B cell (primary cell): ENCODE data around the gene THRB. TPM values are rescaled to one million over a fixed set of nuclear protein-coding genes. Genes with fewer than 3 reads are reported as not detected.

ENCODE experiments used
- ATAC-seq: fragments of 200-7000 bp; cut with Tn5 transposase; one replicate; pipeline ENCODE4 v1.10.0; 2021; ENCODE audit warnings: low read depth, mild to moderate bottlenecking, moderate number of reproducible peaks, moderate library complexity
- CTCF ChIA-PET: fragments of 350-600 bp; sonication (Branson Sonifier 250); formaldehyde crosslinking; loops from one replicate; lab custom pipeline; 2021; ENCODE audit warnings: antibody characterized with exemption, inconsistent platforms; lab: Charles Lee
- POLR2A ChIA-PET: fragments of 350-600 bp; sonication (Branson Sonifier 250); formaldehyde crosslinking; loops from one replicate; lab custom pipeline; 2021; ENCODE audit warnings: antibody characterized with exemption; lab: Charles Lee
- DNase-seq: peaks from one replicate; pipeline ENCODE4 v3.0.0; 2013
- H2AFZ ChIP-seq: 2 replicates; pipeline ENCODE4 v1.6.1; 2012; ENCODE audit warnings: mild to moderate bottlenecking, low read depth, low read length; ENCODE audit not compliant: insufficient read depth, poor library complexity, severe bottlenecking
- H3K27ac ChIP-seq, 2 donors: 1 replicate in 1 of 2; 2 replicates in 1 of 2; pipeline ENCODE4 v1.5.1; 2012 to 2013; ENCODE audit warnings: low read length in 2 of 2, mild to moderate bottlenecking in 2 of 2, moderate library complexity in 1 of 2
- H3K27me3 ChIP-seq, 4 experiments: fragments of 200-600 bp in 1 of 4; sonication (generic) in 1 of 4; replicated peaks in 1 of 4; 1 replicate in 2 of 4; 2 replicates in 2 of 4; pipeline versions ENCODE4 v1.6.1 to v1.7.0; 2013 to 2016; ENCODE audit warnings: low read length in 3 of 4, mild to moderate bottlenecking in 2 of 4, mixed read lengths in 1 of 4, moderate library complexity in 1 of 4; ENCODE audit not compliant: insufficient read depth in 4 of 4, control insufficient read depth in 3 of 4; ENCODE audit errors: control extremely low read depth in 1 of 4
- H3K36me3 ChIP-seq, 2 experiments: replicated peaks in 1 of 2; 1 replicate in 1 of 2; 2 replicates in 1 of 2; pipeline versions ENCODE4 v1.6.1 to v1.7.1; 2013; ENCODE audit warnings: low read length in 1 of 2; ENCODE audit not compliant: insufficient read depth in 2 of 2, control insufficient read depth in 1 of 2; ENCODE audit errors: control extremely low read depth in 1 of 2, extremely low read depth in 1 of 2
- H3K4me1 ChIP-seq, 2 donors: fragments of 200-600 bp in 1 of 2; sonication (generic) in 1 of 2; 1 replicate in 1 of 2; 2 replicates in 1 of 2; pipeline versions ENCODE4 v1.5.1 to v1.6.1; 2013 to 2017; ENCODE audit warnings: low read length in 2 of 2; ENCODE audit not compliant: control insufficient read depth in 2 of 2, insufficient read depth in 2 of 2
- H3K4me2 ChIP-seq: replicated peaks from 2 replicates; pipeline ENCODE3; 2012; ENCODE audit warnings: mild to moderate bottlenecking, low read depth, low read length; ENCODE audit not compliant: poor library complexity, severe bottlenecking
- H3K4me3 ChIP-seq, 5 experiments: fragments of 200-600 bp in 1 of 5; sonication (generic) in 1 of 5; 1 replicate in 3 of 5; 2 replicates in 2 of 5; pipeline versions ENCODE4 v1.5.1 to v1.7.0; 2011 to 2016; ENCODE audit warnings: low read length in 4 of 5, mild to moderate bottlenecking in 4 of 5, low read depth in 2 of 5, control low read depth in 1 of 5, moderate library complexity in 1 of 5; ENCODE audit not compliant: insufficient read depth in 1 of 5; ENCODE audit errors: control extremely low read depth in 1 of 5, extremely low read depth in 1 of 5
- H3K79me2 ChIP-seq: fragments of 200-600 bp; sonication (generic); one replicate; pipeline ENCODE4 v1.6.0; 2016; ENCODE audit warnings: low read length; ENCODE audit not compliant: control insufficient read depth, insufficient read depth
- H3K9ac ChIP-seq: fragments of 200-600 bp; sonication (generic); 2 replicates; pipeline ENCODE4 v1.6.1; 2017; ENCODE audit warnings: mild to moderate bottlenecking, low read length, moderate library complexity
- H3K9me3 ChIP-seq, 3 donors: one replicate each; pipeline versions ENCODE4 v1.6.1 to v1.7.1; 2013; ENCODE audit warnings: low read length in 2 of 3; ENCODE audit not compliant: control insufficient read depth in 2 of 3, insufficient read depth in 1 of 3; ENCODE audit errors: control extremely low read depth in 1 of 3
- H4K20me1 ChIP-seq: 2 replicates; pipeline ENCODE4 v1.6.0; 2012; ENCODE audit warnings: mild to moderate bottlenecking, low read length; ENCODE audit not compliant: insufficient read depth, control insufficient read depth, poor library complexity, severe bottlenecking
- H3K27ac Mint-ChIP-seq: one replicate; pipeline ENCODE4 v1.8.0; 2021; ENCODE audit warnings: mixed read lengths
- H3K27me3 Mint-ChIP-seq: one replicate; pipeline ENCODE4 v1.8.0; 2021; ENCODE audit warnings: mixed read lengths
- H3K4me1 Mint-ChIP-seq: one replicate; pipeline ENCODE4 v1.8.0; 2021; ENCODE audit warnings: mixed read lengths
- H3K4me3 Mint-ChIP-seq: one replicate; pipeline ENCODE4 v1.8.0; 2021; ENCODE audit warnings: mixed read lengths
- H3K9me3 Mint-ChIP-seq: one replicate; pipeline ENCODE4 v1.8.0; 2022; ENCODE audit warnings: mixed read lengths; ENCODE audit not compliant: insufficient read depth
- EZH2 ChIP-seq: IDR thresholded peaks from 2 replicates; pipeline ENCODE4 v1.6.1; 2012; ENCODE audit warnings: borderline replicate concordance, low read depth, mild to moderate bottlenecking, moderate library complexity, low read length; ENCODE audit not compliant: insufficient read depth, poor library complexity, severe bottlenecking
- WGBS: methylation state at CpG from one replicate; pipeline ENCODE4 v1.1.5; 2013; ENCODE audit warnings: missing lambda C conversion rate; ENCODE audit not compliant: insufficient coverage; 5-methylcytosine and 5-hydroxymethylcytosine counted together
- intact Hi-C: fragments of 100-400 bp; cut with micrococcal nuclease; formaldehyde crosslinking; loops from one replicate; pipeline ENCODE4 v1.10.0; 2022
- polyA plus RNA-seq: library from polyadenylated mRNA; depleted of rRNA; stranded (reverse); fragments of >200 nt; gene quantifications from 2 replicates; pipeline ENCODE4 v1.2.3, GENCODE V29; 2012
- total RNA-seq, 2 donors: library from RNA; stranded (reverse); fragments of 120-200 nt in 1 of 2; gene quantifications; 1 replicate in 1 of 2; 2 replicates in 1 of 2; pipeline versions ENCODE4 v1.2.3 to v1.2.4, GENCODE V29; 2013 to 2022
- TF ChIP-seq, protein P1 (sequence below): fragments of 200-600 bp; IDR thresholded peaks from one replicate; pipeline ENCODE4 v1.8.0; 2022; ENCODE audit warnings: antibody characterized with exemption, mild to moderate bottlenecking

THRB gene
- total and polyA plus RNA-seq, 2 donors (not counting 1 experiment from before 2014, with no cell fraction given), result 0.86 to 1.8 TPM

DNA sequence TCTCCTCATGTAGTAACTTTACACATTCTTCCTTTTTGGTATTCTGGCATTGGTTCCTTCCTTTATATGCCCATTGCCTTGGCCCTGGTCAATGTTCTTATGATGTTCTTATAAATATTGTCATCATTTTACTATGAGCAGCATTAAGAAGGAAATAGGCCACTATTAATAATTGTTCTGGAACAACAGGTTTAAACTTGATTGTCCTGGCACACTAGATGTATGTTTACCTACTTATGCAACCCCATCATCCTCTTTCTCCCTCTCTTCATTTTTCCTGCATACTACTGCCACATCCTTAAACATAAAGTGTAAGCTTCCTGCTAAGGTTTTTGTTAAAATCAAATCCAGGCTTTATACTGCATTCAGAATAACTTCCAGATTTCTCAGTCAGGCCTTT, 114.7 kb downstream of the THRB start:
- ChIA-PET POLR2A (no interaction called here), CTCF (no interaction called here)
- Mint-ChIP-seq H3K4me1 (no peaks in the 10 kb centered on the region), H3K27ac (no peak overlapping the region), H3K27me3 (peaks cover 7% of the 10 kb centered on the region), H3K9me3 (no peaks in the 10 kb centered on the region), H3K4me3 (no peak overlapping the region)
- Histone ChIP-seq H3K27ac (no peak overlapping the region), H3K36me3 (no peaks in the 10 kb centered on the region), H2AFZ (no peak overlapping the region), H3K4me2 (no peak overlapping the region), H3K79me2 (no peaks in the 10 kb centered on the region), H3K27me3 (no peaks in the 10 kb centered on the region), H4K20me1 (no peaks in the 10 kb centered on the region), H3K9me3 (no peaks in the 10 kb centered on the region), H3K4me3 (no peak overlapping the region), H3K4me1 (no peaks in the 10 kb centered on the region), H3K9ac (no peak overlapping the region)
- TF ChIP-seq, protein P1, sequence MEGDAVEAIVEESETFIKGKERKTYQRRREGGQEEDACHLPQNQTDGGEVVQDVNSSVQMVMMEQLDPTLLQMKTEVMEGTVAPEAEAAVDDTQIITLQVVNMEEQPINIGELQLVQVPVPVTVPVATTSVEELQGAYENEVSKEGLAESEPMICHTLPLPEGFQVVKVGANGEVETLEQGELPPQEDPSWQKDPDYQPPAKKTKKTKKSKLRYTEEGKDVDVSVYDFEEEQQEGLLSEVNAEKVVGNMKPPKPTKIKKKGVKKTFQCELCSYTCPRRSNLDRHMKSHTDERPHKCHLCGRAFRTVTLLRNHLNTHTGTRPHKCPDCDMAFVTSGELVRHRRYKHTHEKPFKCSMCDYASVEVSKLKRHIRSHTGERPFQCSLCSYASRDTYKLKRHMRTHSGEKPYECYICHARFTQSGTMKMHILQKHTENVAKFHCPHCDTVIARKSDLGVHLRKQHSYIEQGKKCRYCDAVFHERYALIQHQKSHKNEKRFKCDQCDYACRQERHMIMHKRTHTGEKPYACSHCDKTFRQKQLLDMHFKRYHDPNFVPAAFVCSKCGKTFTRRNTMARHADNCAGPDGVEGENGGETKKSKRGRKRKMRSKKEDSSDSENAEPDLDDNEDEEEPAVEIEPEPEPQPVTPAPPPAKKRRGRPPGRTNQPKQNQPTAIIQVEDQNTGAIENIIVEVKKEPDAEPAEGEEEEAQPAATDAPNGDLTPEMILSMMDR, result no peak
- TF ChIP-seq EZH2, result no peak
- no peak for ATAC-seq
- intact Hi-C loops, result no loop called here
- no peak for DNase-seq

DNA sequence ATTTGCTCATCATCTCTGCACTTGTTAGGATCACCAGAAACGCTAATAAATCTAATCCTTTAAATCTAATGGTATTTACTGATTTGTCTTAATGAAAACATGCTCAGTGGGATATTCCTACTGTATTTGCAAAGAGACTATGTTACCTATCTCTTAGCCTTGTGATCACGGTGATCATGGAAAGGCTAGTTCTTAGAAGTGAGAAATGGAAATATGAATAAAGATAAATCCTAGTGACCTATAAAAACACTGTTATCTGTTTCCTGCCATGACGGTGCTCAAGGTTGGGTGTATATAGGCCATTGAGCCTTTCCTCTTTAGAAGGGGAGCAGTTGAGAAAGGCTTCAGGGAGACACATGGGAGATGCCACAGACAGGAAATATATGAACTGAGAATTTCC, 116.3 kb downstream of the THRB start:
- H3K9ac ChIP-seq, result no peak overlapping the region
- no CpG with 5 or more reads among the region's 3 CpGs for WGBS
- H3K27ac Mint-ChIP-seq, result no peak overlapping the region
- no peaks in the 10 kb centered on the region for H3K79me2 ChIP-seq
- ChIA-PET POLR2A (no interaction called here), CTCF (no interaction called here)
- no peaks in the 10 kb centered on the region for H3K36me3 ChIP-seq
- intact Hi-C loops, result no loop called here
- H3K4me1 ChIP-seq, result no peaks in the 10 kb centered on the region
- no peaks in the 10 kb centered on the region for H3K27me3 ChIP-seq
- TF ChIP-seq, protein P1, result no peak
- H3K4me1 Mint-ChIP-seq, result no peaks in the 10 kb centered on the region
- ATAC-seq (no peak), DNase-seq (no peak)
- H3K4me3 Mint-ChIP-seq, result no peak overlapping the region
- H3K27ac ChIP-seq, result no peak overlapping the region
- H3K27me3 Mint-ChIP-seq, result peaks cover 7% of the 10 kb centered on the region
- H3K9me3 Mint-ChIP-seq, result no peaks in the 10 kb centered on the region
- no peak overlapping the region for H2AFZ ChIP-seq
- no peaks in the 10 kb centered on the region for H3K9me3 ChIP-seq
- no peaks in the 10 kb centered on the region for H4K20me1 ChIP-seq
- H3K4me3 ChIP-seq, result no peak overlapping the region
- H3K4me2 ChIP-seq, result no peak overlapping the region
